CD4-positive, CD25-positive, alpha-beta regulatory T cell (primary cell): ENCODE results near the gene ZNF71. TPM values are rescaled to one million over a fixed set of nuclear protein-coding genes. Genes with fewer than 3 reads are reported as not detected.

Experiments
- ATAC-seq, 2 donors: fragments of 150-1000 bp; cut with Tn5 transposase; one replicate each; pipeline ENCODE4 v1.10.0; 2021; ENCODE audit warnings: low read depth in 2 of 2, moderate number of reproducible peaks in 2 of 2, moderate library complexity in 1 of 2
- DNase-seq, 3 donors: peaks; one replicate each; pipeline versions ENCODE4 v3.0.0 to v3.0.0-alpha.2; 2012 to 2022; ENCODE audit warnings: mixed read lengths in 1 of 3
- H3K27ac ChIP-seq: one replicate; pipeline ENCODE4 v1.7.0; 2013; ENCODE audit warnings: mild to moderate bottlenecking, low read length; ENCODE audit not compliant: insufficient read depth, poor library complexity, severe bottlenecking
- H3K27me3 ChIP-seq: one replicate; pipeline ENCODE4 v1.7.0; 2013; ENCODE audit warnings: low read length; ENCODE audit not compliant: control insufficient read depth, insufficient read depth
- H3K36me3 ChIP-seq: one replicate; pipeline ENCODE4 v1.7.0; 2013; ENCODE audit warnings: mild to moderate bottlenecking, low read length, moderate library complexity; ENCODE audit not compliant: control insufficient read depth, insufficient read depth
- H3K4me1 ChIP-seq: 2 replicates; pipeline ENCODE4 v1.7.0; 2013; ENCODE audit warnings: mild to moderate bottlenecking, low read length; ENCODE audit not compliant: insufficient read depth, control insufficient read depth, poor library complexity, severe bottlenecking
- H3K4me3 ChIP-seq: one replicate; pipeline ENCODE4 v1.7.0; 2013; ENCODE audit warnings: low read depth, mild to moderate bottlenecking, low read length, moderate library complexity
- H3K9me3 ChIP-seq, 2 experiments: 1 replicate in 1 of 2; 2 replicates in 1 of 2; pipeline ENCODE4 v1.7.0; 2013; ENCODE audit warnings: low read length in 2 of 2, mild to moderate bottlenecking in 1 of 2, moderate library complexity in 1 of 2; ENCODE audit not compliant: control insufficient read depth in 2 of 2
- H3K27ac Mint-ChIP-seq, 3 donors: one replicate each; pipeline ENCODE4 v1.8.0; 2020 to 2022; ENCODE audit warnings: mild to moderate bottlenecking in 3 of 3, mixed read lengths in 3 of 3, moderate library complexity in 2 of 3
- H3K27me3 Mint-ChIP-seq: one replicate; pipeline ENCODE4 v1.8.0; 2022; ENCODE audit warnings: mild to moderate bottlenecking, mixed read lengths
- H3K36me3 Mint-ChIP-seq: one replicate; pipeline ENCODE4 v1.8.0; 2020; ENCODE audit warnings: mixed read lengths
- H3K4me1 Mint-ChIP-seq, 4 donors: one replicate each; pipeline ENCODE4 v1.8.0; 2020 to 2022; ENCODE audit warnings: mixed read lengths in 4 of 4, mild to moderate bottlenecking in 1 of 4
- H3K4me3 Mint-ChIP-seq, 4 donors: one replicate each; pipeline ENCODE4 v1.8.0; 2020 to 2022; ENCODE audit warnings: mild to moderate bottlenecking in 4 of 4, mixed read lengths in 4 of 4, moderate library complexity in 3 of 4
- H3K9me3 Mint-ChIP-seq, 7 donors: one replicate each; pipeline ENCODE4 v1.8.0; 2020 to 2022; ENCODE audit warnings: mixed read lengths in 7 of 7, mild to moderate bottlenecking in 3 of 7, moderate library complexity in 2 of 7
- polyA plus RNA-seq, 4 donors: library from polyadenylated mRNA; unstranded; fragments of 300-500 nt; fragmentation: Illumina TruSeq; gene quantifications; one replicate each; pipeline ENCODE4 v1.2.3, GENCODE V29; 2021
- total RNA-seq: library from RNA; stranded (reverse); gene quantifications from one replicate; pipeline ENCODE4 v1.2.3, GENCODE V29; 2022

ZNF71 gene
- total and polyA plus RNA-seq, 5 donors from 2014 or later = 3.3 to 11.4 (median 9.8) TPM

DNA sequence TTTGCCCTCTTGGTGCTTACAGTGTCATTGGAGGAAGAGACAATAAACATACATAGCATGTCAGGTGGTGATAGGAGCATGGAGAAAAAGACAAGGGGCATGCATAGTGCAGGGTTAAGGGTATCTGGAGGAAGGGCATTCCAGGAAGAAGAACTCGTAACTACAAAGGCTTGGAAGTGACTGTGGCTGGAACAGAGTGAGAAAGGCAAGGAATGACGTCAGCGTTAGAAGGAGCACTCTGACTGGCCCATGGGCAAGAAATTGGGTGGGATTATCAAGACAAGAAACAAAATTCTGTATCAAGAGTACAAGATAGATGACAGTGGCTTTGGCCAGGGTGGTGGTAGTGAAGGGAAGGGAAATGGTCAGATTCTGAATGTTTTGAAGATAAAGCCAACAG lies 59.0 kb downstream of the ZNF71 start:
- H3K9me3 ChIP-seq = peaks cover 6 to 21% of the 10 kb centered on the region in 2 experiments
- DNase-seq = no peak
- peaks cover 3% of the 10 kb centered on the region for H3K36me3 Mint-ChIP-seq

DNA sequence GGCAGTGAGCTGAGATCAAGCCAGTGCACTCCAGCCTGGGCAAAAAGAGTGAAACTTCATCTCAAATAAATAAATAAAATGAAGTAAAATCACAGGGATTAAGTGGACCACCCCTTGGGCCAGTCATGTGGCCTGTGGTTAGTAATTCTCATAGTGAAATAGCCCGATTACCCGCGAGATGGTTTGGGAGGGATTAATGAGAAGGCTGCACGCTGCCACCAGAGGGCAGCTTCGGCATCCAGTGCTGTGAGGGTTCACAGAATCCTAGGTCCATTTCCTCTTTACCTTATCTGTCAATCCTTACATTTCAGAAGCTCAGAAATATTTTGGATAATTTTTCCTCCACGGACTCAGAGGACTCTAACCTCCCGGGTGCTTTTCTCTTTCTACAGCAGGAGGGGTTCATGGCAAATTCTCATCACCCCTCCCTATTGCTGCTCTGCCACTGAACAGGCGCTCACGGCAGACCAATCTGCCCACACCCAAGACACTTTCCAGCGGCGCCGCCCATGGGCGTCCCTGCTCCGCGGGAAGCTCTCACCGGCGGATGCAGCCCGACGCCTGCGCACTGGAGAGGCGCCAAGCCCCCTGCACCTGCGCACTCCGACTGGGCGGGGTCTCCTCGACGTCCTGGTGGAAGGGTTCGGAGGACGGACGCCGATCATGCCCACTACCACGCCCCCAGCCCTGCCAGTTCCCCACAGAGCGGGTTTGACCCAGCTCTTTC lies 65.4 kb downstream of the ZNF71 start:
- H3K4me1 Mint-ChIP-seq = no peaks in the 10 kb centered on the region

More for the DNA sequence above, 59.0 kb downstream of the ZNF71 start:
- Mint-ChIP-seq H3K27ac (peak overlapping the region in 1 of 3 donors; percentile 67), H3K4me3 (no peak overlapping the region), H3K9me3 (peaks cover 1 to 41% (median 33%) of the 10 kb centered on the region in 7 donors), H3K4me1 (no peaks in the 10 kb centered on the region), H3K27me3 (no peaks in the 10 kb centered on the region)
- ATAC-seq = no peak
- no peaks in the 10 kb centered on the region for H3K36me3 ChIP-seq
- no peak overlapping the region for H3K4me3 ChIP-seq
- no peak overlapping the region for H3K27ac ChIP-seq
- H3K27me3 ChIP-seq = no peaks in the 10 kb centered on the region
- H3K4me1 ChIP-seq = no peaks in the 10 kb centered on the region

DNA sequence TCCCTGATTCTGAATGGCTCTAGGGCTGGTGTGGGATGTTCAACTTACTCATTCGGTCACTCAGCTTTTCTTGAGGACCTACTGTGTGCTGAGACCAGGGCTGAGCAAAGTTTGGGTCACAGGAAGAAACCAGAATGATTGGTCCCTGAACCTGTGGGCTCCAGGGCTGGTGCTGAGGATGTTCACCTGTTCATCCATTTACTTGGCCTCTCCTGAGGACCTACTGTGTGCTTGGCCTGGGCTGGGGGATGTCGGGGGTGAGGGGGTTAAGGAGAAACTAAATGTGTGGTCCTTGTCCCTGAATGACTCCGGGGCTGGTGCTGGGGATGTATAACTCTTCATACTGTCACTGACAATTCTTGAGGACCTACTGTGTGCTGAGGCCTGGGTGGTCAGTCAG lies 66.1 kb downstream of the ZNF71 start:
- H3K9me3 ChIP-seq = peaks cover 0 to 38% of the 10 kb centered on the region in 2 experiments
- no peaks in the 10 kb centered on the region for H3K36me3 ChIP-seq
- Mint-ChIP-seq H3K36me3 (peaks cover 10% of the 10 kb centered on the region), H3K4me1 (no peaks in the 10 kb centered on the region), H3K4me3 (no peak overlapping the region), H3K9me3 (peaks cover 0 to 36% (median 9%) of the 10 kb centered on the region in 7 donors), H3K27ac (no peak overlapping the region), H3K27me3 (no peaks in the 10 kb centered on the region)
- H3K4me3 ChIP-seq = no peak overlapping the region
- DNase-seq = no peak
- ATAC-seq = no peak
- H3K4me1 ChIP-seq = no peaks in the 10 kb centered on the region
- H3K27ac ChIP-seq = no peak overlapping the region
- no peaks in the 10 kb centered on the region for H3K27me3 ChIP-seq

More for the DNA sequence above, 65.4 kb downstream of the ZNF71 start:
- H3K4me1 ChIP-seq = no peaks in the 10 kb centered on the region
- H3K9me3 ChIP-seq = peaks cover under 1 to 38% of the 10 kb centered on the region in 2 experiments
- no peak for ATAC-seq
- peak overlapping the region in 1 of 3 donors; percentile 85 for H3K27ac Mint-ChIP-seq
- no peak overlapping the region for H3K4me3 Mint-ChIP-seq
- no peak overlapping the region for H3K27ac ChIP-seq
- peaks cover 10% of the 10 kb centered on the region for H3K36me3 Mint-ChIP-seq
- no peaks in the 10 kb centered on the region for H3K36me3 ChIP-seq
- no peak overlapping the region for H3K4me3 ChIP-seq
- H3K27me3 ChIP-seq = no peaks in the 10 kb centered on the region
- DNase-seq = no peak
- no peaks in the 10 kb centered on the region for H3K27me3 Mint-ChIP-seq
- H3K9me3 Mint-ChIP-seq = peaks cover 0 to 34% (median 9%) of the 10 kb centered on the region in 7 donors

DNA sequence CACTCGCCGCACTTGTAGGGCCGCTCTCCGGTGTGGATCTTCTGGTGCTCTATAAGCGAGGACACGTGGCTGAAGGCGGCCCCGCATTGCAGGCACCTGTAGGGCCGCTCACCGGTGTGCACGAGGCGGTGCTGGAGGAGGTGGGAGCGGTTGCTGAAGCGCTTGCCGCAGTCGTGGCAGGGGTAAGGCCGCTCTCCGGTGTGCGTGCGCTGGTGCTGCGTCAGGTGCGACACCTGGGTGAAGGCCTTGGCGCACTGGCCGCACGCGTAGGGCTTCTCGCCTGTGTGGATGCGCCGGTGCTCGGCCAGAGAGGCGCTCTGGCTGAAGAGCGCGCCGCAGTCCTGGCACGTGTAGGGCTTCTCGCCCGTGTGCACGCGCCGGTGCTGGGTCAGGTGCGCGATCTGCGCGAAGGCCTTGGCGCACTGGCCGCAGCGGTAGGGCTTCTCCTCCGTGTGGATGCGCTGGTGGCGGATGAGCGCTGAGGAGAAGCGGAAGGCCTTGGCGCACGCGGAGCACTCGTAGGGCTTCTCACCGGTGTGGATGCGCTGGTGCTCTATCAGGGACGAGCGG lies 68.9 kb downstream of the ZNF71 start:
- Histone ChIP-seq H3K4me3 (no peak overlapping the region), H3K9me3 (peaks cover 0 to 55% of the 10 kb centered on the region in 2 experiments), H3K27me3 (no peaks in the 10 kb centered on the region), H3K27ac (no peak overlapping the region), H3K36me3 (no peaks in the 10 kb centered on the region), H3K4me1 (no peaks in the 10 kb centered on the region)
- Mint-ChIP-seq H3K4me3 (no peak overlapping the region), H3K27me3 (no peaks in the 10 kb centered on the region), H3K36me3 (peaks cover 12% of the 10 kb centered on the region), H3K27ac (no peak overlapping the region), H3K4me1 (peaks cover 0 to 8% (median 0%) of the 10 kb centered on the region in 4 donors), H3K9me3 (peaks cover 0 to 33% (median 7%) of the 10 kb centered on the region in 7 donors)
- no peak for ATAC-seq
- DNase-seq = no peak

DNA sequence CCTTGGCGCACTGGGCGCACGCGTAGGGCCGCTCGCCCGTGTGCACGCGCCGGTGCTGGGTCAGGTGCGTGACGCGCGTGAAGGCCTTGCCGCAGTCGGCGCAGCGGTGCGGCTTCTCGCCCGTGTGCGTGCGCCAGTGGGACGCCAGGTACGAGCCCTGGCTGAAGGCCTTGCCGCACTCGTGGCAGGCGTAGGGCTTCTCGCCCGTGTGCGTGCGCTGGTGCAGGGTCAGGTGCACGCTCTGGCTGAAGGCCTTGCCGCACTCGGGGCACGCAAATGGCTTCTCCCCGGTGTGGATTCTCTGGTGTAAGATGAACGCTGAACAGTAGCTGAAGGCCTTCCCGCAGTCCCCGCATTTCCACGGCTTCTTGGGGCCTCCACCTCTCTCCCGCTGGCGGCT lies 69.4 kb downstream of the ZNF71 start:
- Histone ChIP-seq H3K9me3 (peaks cover 0 to 55% of the 10 kb centered on the region in 2 experiments), H3K4me1 (no peaks in the 10 kb centered on the region), H3K27me3 (no peaks in the 10 kb centered on the region), H3K27ac (no peak overlapping the region), H3K4me3 (no peak overlapping the region), H3K36me3 (no peaks in the 10 kb centered on the region)
- no peak overlapping the region for H3K4me3 Mint-ChIP-seq
- peaks cover 13% of the 10 kb centered on the region for H3K36me3 Mint-ChIP-seq
- H3K4me1 Mint-ChIP-seq = peaks cover 0 to 9% (median 0%) of the 10 kb centered on the region in 4 donors
- peaks cover 0 to 29% (median 7%) of the 10 kb centered on the region in 7 donors for H3K9me3 Mint-ChIP-seq
- ATAC-seq (no peak), DNase-seq (no peak)
- H3K27me3 Mint-ChIP-seq = no peaks in the 10 kb centered on the region
- no peak overlapping the region for H3K27ac Mint-ChIP-seq

DNA sequence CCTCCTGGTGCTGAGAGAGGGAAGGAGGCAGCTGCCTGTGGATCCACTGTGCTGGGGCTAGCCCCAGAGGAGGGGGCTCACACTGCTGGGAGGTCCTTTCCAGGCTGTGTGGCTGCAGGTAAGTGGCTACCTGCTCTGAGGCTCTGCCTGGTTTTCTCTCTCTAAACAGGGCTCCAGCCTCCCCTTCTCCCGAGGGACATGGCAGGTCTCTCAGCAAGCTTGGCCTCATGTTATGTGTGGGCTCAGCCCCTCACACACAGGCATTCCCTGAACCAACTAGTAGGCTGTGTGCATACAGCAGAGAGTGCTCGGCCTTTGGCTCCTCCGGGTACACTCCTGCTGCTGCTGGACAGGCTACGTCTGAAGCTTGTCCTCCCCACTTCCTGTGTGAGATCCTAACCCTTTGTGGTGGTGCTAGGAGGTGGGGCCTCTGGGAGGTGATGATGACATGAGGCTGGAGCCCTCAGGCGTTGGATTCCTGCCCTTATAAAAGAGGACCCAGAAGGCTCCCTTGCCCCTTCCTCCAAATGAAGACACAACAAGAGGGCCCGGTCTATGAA lies 72.3 kb downstream of the ZNF71 start:
- Histone ChIP-seq H3K4me3 (no peak overlapping the region), H3K27ac (no peak overlapping the region), H3K27me3 (no peaks in the 10 kb centered on the region), H3K4me1 (peaks cover 7% of the 10 kb centered on the region), H3K36me3 (no peaks in the 10 kb centered on the region), H3K9me3 (peaks cover 0 to 41% of the 10 kb centered on the region in 2 experiments)
- Mint-ChIP-seq H3K27me3 (no peaks in the 10 kb centered on the region), H3K36me3 (peaks cover 13% of the 10 kb centered on the region), H3K4me3 (no peak overlapping the region), H3K27ac (peak overlapping the region in 1 of 3 donors; percentile 45), H3K9me3 (peaks cover 0 to 23% (median 6%) of the 10 kb centered on the region in 7 donors), H3K4me1 (peaks cover 0 to 28% (median under 1%) of the 10 kb centered on the region in 4 donors)
- ATAC-seq (no peak), DNase-seq (no peak)

DNA sequence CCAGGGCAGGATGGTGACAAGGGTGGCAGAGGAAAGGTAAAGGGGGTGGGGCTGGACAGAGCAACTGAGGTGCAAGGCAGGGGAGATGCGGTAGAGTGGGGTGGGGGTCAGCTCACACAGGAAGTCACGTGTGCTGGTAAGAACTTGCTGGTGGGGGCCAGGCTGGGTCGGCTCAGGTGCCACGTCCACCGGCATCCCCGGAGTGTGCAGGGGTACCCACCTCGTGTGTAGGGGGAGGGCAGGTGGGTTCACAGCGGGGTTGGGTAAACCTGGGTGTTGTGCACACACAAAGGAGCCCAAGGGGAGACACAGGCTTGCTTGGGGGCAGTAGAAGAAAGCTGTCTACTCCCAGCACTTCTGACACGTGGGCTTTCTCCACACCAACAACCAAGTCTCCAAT lies 73.6 kb downstream of the ZNF71 start:
- DNase-seq = no peak
- no peak for ATAC-seq
- Histone ChIP-seq H3K27ac (no peak overlapping the region), H3K36me3 (no peaks in the 10 kb centered on the region), H3K27me3 (no peaks in the 10 kb centered on the region), H3K4me3 (no peak overlapping the region), H3K9me3 (peaks cover 0 to 33% of the 10 kb centered on the region in 2 experiments), H3K4me1 (peaks cover 7% of the 10 kb centered on the region)
- H3K4me3 Mint-ChIP-seq = no peak overlapping the region
- H3K36me3 Mint-ChIP-seq = peaks cover 9% of the 10 kb centered on the region
- peaks cover 0 to 17% (median 4%) of the 10 kb centered on the region in 7 donors for H3K9me3 Mint-ChIP-seq
- H3K27me3 Mint-ChIP-seq = no peaks in the 10 kb centered on the region
- peaks cover 0 to 28% (median under 1%) of the 10 kb centered on the region in 4 donors for H3K4me1 Mint-ChIP-seq
- H3K27ac Mint-ChIP-seq = no peak overlapping the region
